ENCODE data around the gene CFAP20DC. TPM values are rescaled to one million over a fixed set of nuclear protein-coding genes. Genes with fewer than 3 reads are reported as not detected.

Gene CFAP20DC
- total and polyA plus RNA-seq, 8 donors: 1.2 to 7.7 (median 5.4) TPM

DNA sequence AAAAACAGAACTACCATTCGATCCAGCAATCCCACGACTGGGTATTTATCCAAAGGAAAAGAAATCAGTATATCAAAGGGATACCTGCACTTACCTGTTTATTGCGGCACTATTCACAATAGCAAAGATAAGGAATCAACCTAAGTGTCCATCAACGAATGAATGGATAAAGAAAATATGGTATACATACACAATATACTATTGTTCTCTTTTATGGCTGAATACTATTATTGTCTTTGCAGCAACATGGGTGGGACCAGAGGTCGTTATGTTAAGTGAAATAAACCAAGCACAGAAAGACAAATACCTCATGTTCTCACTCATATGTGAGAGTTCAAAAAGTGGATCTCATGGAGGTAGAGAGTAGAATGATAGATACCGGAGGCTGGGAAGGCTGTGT lies 264.9 kb downstream of the CFAP20DC start:
- Histone ChIP-seq H3K36me3 (no peaks in the 10 kb centered on the region), H3K4me1 (no peaks in the 10 kb centered on the region), H3K4me3 (no peak overlapping the region), H3K27me3 (no peaks in the 10 kb centered on the region), H3K9me3 (peaks cover 0 to 23% of the 10 kb centered on the region in 2 donors), H3K27ac (no peak overlapping the region)
- intact Hi-C loops (cut with DNase I): no loop called here
- DNase-seq: no peak
- TF ChIP-seq, protein P1, sequence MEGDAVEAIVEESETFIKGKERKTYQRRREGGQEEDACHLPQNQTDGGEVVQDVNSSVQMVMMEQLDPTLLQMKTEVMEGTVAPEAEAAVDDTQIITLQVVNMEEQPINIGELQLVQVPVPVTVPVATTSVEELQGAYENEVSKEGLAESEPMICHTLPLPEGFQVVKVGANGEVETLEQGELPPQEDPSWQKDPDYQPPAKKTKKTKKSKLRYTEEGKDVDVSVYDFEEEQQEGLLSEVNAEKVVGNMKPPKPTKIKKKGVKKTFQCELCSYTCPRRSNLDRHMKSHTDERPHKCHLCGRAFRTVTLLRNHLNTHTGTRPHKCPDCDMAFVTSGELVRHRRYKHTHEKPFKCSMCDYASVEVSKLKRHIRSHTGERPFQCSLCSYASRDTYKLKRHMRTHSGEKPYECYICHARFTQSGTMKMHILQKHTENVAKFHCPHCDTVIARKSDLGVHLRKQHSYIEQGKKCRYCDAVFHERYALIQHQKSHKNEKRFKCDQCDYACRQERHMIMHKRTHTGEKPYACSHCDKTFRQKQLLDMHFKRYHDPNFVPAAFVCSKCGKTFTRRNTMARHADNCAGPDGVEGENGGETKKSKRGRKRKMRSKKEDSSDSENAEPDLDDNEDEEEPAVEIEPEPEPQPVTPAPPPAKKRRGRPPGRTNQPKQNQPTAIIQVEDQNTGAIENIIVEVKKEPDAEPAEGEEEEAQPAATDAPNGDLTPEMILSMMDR (IDR thresholded peaks at IDR 0.05): no peak
- no peak for ATAC-seq

DNA sequence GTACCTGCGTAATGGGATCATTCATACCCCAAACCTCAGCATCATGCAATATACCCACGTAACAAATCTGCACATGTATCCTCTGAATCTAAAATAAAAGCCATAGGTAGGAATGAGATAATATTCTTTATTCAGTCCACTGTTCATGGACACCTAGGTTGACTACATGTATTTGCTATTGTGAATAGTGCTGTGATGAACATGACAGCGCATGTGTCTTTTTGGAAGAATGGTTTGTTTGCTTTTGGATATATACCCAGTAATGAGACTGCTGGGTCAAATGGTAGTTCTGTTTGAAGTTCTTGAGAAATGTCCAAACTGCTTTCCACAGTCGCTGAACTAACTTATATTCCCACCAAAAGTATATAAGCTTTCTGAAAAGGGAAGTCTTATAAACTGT lies 265.4 kb downstream of the CFAP20DC start:
- TF ChIP-seq, protein P1 (IDR thresholded peaks at IDR 0.05): no peak
- H3K36me3 ChIP-seq: no peaks in the 10 kb centered on the region
- intact Hi-C loops (cut with DNase I): no loop called here

DNA sequence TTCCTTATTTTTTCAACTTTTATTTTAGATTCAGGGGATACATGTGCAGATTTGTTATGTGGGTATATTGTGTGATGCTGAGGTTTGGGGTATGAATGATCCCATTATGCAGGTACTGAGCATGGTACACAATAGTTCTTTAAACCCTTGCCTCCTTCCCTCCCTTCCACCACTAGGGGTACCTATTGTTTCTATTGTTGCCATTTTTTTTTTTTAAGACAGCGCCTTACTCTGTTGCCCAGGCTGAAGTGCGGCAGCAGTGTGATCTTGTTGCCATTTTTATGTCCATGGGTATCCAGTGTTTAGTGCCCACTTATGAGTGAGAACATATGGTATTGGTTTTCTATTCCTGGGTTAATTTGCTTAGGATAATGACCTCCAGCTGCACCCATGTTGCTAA lies 266.0 kb downstream of the CFAP20DC start:
- H3K27ac ChIP-seq: no peak overlapping the region
- ATAC-seq: no peak
- peaks cover 0 to 33% of the 10 kb centered on the region in 2 donors for H3K9me3 ChIP-seq
- no peak for DNase-seq
- intact Hi-C loops (cut with DNase I): no loop called here
- no peak overlapping the region for H3K4me3 ChIP-seq
- H3K36me3 ChIP-seq: no peaks in the 10 kb centered on the region
- H3K4me1 ChIP-seq: no peaks in the 10 kb centered on the region
- no peaks in the 10 kb centered on the region for H3K27me3 ChIP-seq
- TF ChIP-seq, protein P1 (IDR thresholded peaks at IDR 0.05): no peak

More for the DNA sequence above, 265.4 kb downstream of the CFAP20DC start:
- ATAC-seq (no peak), DNase-seq (no peak)
- Histone ChIP-seq H3K4me1 (no peaks in the 10 kb centered on the region), H3K27ac (no peak overlapping the region), H3K27me3 (no peaks in the 10 kb centered on the region), H3K9me3 (peaks cover 0 to 28% of the 10 kb centered on the region in 2 donors), H3K4me3 (no peak overlapping the region)

DNA sequence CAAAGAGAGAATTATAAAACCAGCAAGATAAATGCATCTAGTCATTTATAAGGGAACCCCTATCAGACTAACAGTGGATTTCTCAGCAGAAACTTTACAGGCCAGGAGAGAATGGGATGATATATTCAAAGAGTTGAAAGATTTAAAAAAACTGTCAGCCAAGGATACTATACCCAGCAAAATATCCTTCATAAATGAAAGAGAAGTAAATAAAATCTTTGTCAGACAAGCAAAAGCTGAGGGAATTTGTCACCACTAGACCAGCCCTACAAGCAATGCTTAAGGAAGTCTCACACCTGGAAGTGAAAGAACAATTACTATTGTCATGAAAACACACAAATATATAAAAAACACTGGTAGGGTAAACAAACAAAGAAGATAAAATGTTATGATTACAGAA lies 269.9 kb downstream of the CFAP20DC start:
- no peak for ATAC-seq
- no peak for DNase-seq
- Histone ChIP-seq H3K27me3 (no peaks in the 10 kb centered on the region), H3K9me3 (peaks cover 0 to 46% of the 10 kb centered on the region in 2 donors), H3K27ac (no peak overlapping the region), H3K4me3 (no peak overlapping the region), H3K36me3 (no peaks in the 10 kb centered on the region), H3K4me1 (no peaks in the 10 kb centered on the region)
- intact Hi-C loops (cut with DNase I): no loop called here
- TF ChIP-seq, protein P1 (IDR thresholded peaks at IDR 0.05): no peak

DNA sequence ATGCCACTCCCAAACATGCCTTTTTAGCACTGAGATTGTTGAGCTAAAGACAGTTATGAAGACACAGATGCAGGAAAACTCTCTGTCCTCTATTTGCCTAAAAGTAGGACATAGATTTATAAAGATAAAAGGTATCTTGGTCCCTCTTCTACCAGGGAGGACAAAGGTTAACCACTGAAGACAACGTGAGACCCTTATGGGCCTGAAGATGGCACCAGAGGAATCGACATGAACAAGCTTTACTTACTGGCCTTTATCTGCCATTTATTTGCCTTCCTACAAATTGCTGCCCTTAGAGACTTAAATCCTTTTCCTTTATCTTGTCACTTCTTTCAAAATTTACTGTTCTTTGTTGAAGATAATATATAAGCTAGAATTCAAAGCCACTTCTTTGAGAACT lies 273.6 kb downstream of the CFAP20DC start:
- H3K4me1 ChIP-seq: no peaks in the 10 kb centered on the region
- intact Hi-C loops (cut with DNase I): no loop called here
- DNase-seq: no peak
- no peak for ATAC-seq
- H3K36me3 ChIP-seq: no peaks in the 10 kb centered on the region
- TF ChIP-seq, protein P1 (IDR thresholded peaks at IDR 0.05): no peak
- no peaks in the 10 kb centered on the region for H3K27me3 ChIP-seq
- H3K4me3 ChIP-seq: no peak overlapping the region
- peaks cover 0 to 36% of the 10 kb centered on the region in 2 donors for H3K9me3 ChIP-seq
- H3K27ac ChIP-seq: no peak overlapping the region

Measured in left lung (tissue), 10 donors.